Ishikawa (cell line): ENCODE measurements around the gene RCN1.

Source experiments
- CEBPB ChIP-seq: IDR thresholded peaks from 2 replicates; pipeline ENCODE4 v1.6.1; 2012
- EP300 ChIP-seq: IDR thresholded peaks from 2 replicates; pipeline ENCODE4 v1.6.1; 2012; ENCODE audit warnings: borderline replicate concordance
- MAX ChIP-seq: IDR thresholded peaks from 2 replicates; pipeline ENCODE4 v1.6.1; 2012
- RAD21 ChIP-seq: IDR thresholded peaks from 2 replicates; pipeline ENCODE4 v1.6.1; 2012; ENCODE audit warnings: low read depth
- REST ChIP-seq: IDR thresholded peaks from 2 replicates; pipeline ENCODE4 v1.6.1; 2012; ENCODE audit warnings: low read depth, mild to moderate bottlenecking
- TAF1 ChIP-seq: IDR thresholded peaks from 2 replicates; pipeline ENCODE4 v1.6.1; 2012; ENCODE audit warnings: low read depth, mild to moderate bottlenecking
- TCF12 ChIP-seq: IDR thresholded peaks from 2 replicates; pipeline ENCODE4 v1.6.1; 2012; ENCODE audit warnings: low read depth
- TEAD4 ChIP-seq: IDR thresholded peaks from 2 replicates; pipeline ENCODE4 v1.6.1; 2012
- YY1 ChIP-seq: IDR thresholded peaks from 2 replicates; pipeline ENCODE4 v1.6.1; 2012; ENCODE audit warnings: low read depth

- TF ChIP-seq TAF1 (no peak), TEAD4 (no peak), YY1 (no peak), EP300 (no peak), MAX (no peak), CEBPB (no peak), TCF12 (no peak), REST (no peak), RAD21 (no peak)
Observed at GRCh38 chr11:32145282-32145681, 54.4 kb downstream of the RCN1 start.
